Activated effector memory CD4-positive, alpha-beta T cell treated with Interleukin-2 at 50 U/mL for 16 hours (primary cell): ENCODE measurements around the gene RNLS.

Experiments
- DNase-seq: peaks from one replicate; pipeline ENCODE4 v3.0.0-alpha.2; 2020

The RNLS gene

DNA sequence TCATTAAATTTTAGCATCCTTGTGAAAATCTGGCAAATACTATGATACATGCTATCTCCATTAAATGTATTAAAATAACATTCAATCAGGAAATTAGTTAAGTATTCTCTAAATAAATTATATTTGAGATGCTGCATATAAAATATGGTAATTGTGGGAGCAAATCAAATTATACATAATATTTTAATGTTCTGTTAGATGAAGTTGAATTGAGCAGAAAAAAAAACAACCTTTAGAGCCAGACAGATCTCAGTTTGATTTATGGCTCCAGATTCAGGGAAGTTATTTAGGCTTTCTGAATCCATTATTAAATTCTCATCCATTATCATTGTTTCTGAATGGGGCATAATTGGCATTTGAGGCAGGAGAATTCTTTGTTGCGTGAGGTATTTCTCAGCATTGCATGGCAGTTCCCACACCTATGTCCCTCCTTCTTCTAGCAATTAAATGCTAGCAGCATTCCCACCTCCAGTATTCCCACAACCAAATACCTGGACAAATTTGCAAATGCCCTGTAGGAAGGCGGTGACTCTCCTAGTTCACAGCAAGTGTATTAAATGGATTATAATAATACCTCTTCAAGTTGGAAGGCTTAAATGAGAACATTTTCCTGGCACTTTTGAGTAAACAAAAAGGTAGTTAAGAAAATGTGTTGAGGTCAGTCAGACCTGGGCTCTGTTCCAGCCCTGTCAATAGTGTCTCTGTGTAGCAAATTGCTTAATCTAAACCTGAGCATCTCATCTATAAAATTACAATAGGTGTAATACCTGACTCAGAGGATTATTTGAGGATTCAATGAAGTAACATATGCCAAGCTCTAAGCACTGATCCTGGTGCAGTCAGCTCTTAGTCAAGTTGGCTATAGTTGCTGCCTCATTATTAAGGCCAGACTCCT, 108.9 kb downstream of the RNLS start:
- no peak for DNase-seq

DNA sequence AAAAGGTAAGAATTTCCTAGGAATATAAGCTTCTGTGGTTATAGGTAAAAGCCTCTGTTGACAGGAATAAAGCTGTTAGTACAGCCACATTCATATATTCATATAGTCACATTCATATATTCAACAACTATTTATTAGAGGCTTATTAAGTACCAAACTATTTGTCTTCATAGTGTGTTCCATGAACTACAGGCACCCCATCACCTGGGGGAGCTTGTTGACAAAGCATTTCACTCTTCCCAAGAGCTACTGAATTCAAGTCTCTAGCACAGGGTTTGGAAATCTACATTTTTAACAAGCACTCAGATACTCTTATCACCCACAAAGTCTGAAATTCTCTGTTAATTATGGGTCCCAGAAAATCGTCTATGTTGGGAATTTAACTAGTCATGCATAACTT, 110.6 kb downstream of the RNLS start:
- DNase-seq, result no peak

DNA sequence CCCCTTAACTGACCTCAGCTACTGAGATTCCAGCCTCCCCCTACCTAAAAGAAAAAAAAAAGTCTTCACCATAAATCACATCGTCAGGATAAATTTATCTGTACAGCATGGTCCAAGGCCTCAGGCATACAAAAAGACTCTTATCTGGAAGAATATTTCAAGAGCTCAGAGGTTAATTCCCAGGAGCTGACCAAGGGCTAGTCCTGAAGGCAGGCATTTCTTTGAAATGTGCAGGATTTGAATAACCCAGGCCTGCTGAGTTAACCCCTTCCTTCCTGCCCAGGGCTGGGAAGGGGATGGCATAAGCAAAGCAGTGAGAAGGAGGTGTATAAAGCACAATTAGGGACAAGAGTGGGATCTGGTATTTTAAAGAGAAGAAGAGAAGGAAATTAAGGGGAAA, 111.2 kb downstream of the RNLS start:
- no peak for DNase-seq

DNA sequence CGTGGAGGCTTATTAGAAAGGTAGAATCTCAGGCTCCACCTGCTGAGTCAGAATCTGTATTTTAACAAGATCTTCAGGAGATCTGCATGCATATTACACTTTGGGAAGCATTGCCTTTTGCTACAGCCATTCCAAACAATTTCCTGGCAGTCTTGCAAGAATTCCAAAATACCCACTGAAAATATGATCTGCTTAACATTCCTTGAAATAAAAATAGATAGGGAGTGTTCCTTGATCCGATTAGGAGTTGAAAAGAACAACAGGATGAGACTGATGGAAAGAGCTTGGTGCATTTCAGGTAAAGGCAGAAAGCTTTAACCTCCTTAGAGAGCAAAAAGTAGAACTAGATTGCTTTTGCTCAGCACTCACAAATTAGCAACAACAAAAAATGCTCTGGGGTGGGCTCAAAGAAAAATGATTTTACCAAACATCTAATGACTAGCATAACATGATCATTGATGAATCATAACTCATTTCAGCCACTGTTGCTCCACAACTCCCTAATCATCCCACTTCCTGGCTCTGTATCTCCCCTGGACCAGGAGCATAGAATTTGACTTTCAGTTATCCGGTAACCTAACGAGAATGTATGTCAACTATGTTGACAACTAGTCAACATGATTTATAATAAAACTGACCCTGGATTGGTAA, 115.2 kb downstream of the RNLS start:
- no peak for DNase-seq

DNA sequence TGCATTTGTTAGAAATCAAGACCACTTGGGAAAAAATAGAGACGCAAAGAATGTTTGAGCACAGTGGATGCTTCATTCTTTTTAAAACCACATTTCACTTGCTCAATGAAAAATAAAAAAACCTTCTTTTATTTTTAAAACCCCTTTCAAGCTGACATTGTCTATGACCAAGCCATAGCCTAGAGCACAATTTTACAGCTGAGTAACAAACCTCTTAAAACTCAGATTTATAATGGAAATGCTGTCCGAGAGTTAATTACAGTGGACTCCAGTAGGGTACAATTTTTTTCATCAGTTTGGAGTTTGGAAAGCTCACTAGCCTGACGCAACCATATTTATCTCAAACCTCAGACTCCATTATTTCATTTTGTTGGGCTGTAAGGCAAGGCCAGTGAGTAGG, 116.3 kb downstream of the RNLS start:
- no peak for DNase-seq

DNA sequence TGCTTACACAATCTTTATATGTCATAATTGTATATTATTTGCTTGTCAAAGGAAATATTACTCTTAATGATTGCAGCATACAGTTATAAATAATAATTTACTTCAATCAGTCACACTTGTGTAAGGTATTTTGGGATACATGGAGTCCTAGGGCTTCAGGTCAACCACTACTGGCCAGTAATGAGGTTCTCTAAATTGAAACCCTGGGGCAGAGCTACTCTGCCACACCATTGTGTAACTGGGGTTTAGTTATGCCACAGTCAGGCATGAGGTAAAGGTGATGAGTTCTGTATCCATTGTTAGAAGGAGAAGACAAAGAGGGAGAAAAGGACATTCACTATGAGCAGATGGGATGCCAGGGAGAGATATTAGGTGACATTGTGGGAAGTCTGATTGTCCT, 117.4 kb downstream of the RNLS start:
- no peak for DNase-seq

DNA sequence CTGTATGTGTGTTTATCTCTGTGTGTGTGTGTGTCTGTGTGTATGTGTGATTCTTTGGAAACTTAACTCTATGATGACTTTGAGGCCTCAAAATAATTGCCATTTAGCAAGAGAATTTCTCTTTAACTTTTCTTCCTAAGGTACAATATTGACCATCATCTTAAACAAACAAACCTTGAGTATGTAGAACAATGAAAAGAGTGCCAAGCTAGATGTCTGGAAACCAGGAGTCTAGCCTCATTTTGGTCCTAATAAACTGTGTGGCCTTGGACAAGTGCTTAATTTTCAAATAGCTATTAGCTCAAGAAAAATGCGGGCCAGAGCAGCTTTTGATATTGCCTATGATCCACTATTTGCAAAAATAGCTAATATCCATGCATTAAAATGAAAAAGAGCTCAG, 119.3 kb downstream of the RNLS start:
- no peak for DNase-seq

DNA sequence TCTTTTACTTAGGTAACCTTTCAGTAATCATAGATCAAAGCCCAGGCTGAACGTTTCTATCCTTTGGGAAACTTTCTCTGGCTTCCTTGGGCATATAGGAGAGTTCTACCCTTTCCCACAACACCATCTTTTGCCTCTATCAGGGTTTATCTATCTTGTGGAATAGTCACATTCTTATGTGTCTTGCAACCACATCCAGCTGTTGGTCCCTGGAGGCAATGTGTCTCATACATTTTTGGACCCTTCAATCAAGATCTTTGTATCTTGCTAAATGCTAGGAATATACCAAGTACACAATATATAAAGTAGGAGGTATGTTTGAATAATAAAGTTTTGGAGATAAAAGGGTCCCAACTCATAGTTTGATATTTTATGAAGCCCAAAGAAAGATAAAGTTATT, 121.7 kb downstream of the RNLS start:
- DNase-seq, result no peak

DNA sequence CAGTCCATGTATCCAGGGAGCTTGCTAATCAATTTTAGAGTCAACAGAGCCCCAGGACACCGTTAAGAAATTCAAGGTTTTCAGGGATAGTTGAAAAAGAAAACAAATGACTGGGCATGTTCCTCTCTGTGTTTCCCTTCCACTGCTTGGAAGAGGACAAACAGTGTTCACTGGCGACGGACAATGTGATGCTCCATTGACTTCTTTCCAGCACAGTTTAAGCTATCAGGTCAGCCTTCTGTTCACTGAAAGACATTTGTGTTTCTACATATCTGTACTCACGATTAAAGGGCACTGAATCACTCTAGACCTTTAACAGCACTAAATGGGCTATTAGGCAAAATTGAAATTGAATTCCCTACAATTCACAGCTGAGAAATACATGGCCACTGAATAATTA, 123.6 kb downstream of the RNLS start:
- no peak for DNase-seq

DNA sequence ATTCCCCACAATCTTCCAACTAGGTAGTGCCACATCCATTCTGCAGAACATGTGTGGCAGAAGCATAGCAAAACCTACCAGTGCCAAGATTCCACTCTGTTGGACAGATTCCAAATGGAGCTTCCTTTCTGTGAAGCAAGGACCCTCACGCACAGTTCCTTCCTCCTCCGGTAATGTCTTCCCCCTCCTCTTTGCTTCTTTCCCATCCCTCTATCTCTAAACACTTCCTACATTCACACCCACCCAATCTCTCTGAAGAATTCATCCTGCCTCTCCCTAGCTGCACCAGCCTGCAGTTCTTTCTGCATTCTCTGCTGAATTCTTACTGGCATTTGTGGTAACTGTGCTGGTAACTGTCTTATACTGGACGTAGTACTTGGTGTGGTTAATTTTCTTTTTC, 124.9 kb downstream of the RNLS start:
- DNase-seq, result no peak

DNA sequence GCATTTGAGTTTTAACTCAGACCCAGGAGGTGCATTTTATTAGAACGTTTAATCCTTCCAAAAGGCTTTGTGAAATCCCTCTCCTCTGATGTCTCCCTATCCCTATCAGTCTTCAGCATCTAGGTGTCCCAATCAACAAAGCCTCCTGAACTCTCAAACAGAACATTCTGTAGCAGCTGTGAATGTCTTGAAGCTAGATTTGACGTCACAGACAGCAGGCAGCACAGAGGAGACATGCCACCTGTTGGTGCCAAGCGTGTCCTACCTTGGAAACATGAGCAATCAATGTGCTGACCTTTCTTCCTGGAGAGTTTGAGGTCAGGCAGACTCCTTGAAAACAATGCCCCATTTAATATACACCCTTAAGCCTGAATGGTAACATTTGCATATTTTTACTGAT, 125.5 kb downstream of the RNLS start:
- no peak for DNase-seq

DNA sequence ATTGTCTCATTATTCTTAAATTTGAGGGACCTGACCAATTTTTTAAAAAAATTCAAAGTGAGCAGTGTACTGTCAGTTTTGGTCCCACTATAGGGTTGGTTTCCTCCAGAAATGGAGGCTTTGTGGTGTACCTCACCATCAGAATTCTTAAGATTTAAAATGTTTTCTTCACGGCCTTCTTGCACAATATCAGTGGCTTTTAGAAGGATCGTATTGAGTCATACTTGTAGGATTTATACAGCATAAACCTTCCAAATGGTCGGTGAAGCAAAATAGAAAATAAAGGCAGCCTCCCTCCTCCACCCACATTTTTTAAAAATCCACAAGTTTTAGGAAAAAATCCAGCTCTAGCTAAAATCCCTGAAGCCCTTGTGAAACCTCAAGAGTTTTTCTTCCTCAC, 126.4 kb downstream of the RNLS start:
- DNase-seq, result no peak

DNA sequence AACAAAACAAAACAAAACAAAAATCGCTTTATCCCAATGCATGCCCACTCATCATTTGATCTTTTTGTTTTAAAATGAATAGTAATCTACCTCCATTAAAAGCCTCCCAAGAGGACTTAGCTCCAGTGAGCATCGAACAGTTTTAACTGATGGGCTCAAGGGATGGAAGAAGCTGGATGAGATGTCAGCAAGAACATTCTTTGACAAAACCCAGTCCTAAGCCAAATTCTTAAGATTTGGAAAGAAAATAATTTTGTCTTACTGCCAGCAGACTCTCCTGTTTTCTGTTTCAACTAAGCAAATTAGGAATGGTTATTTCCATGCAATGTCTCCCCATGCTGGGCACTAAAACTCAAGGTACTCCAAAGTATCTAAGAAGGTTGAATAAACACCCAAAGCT, 127.3 kb downstream of the RNLS start:
- no peak for DNase-seq

DNA sequence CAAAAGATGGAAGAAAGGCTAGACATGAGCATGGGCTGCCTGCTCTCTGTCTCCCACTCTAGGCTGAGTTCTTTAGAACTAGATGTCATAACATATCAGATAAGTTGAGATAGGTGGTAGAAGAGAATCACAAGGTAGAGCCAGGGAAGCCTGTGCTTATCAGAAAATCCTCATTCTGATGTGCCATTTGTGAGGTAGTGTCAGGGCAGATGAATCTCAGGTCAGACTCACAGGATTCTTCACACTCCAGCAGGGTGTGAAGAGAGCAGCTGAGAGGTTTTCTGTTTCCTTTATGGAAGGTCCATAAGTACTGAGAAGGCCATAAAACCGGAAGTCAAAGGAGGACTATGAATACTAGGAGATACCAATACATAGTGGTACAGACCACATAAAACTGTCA, 132.9 kb downstream of the RNLS start:
- DNase-seq, result no peak

DNA sequence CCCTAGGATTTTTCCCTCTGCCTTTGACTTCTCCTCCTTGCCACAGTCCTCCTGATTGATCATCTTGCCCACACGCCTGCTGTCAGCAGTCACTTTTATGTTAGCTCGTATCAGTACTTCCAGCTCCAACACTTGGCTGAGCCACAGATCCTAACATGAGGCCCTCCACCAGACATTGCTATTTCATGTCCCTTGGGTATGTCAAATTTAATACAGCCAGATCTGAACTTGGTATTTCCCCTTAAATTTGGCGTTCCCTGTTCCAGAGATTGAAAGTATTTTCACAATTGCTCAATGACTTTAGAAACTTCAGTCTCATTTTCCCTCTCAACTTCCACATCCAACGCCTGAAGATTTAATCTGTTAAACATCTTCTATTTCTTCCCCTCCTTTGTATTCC, 140.4 kb downstream of the RNLS start:
- no peak for DNase-seq

DNA sequence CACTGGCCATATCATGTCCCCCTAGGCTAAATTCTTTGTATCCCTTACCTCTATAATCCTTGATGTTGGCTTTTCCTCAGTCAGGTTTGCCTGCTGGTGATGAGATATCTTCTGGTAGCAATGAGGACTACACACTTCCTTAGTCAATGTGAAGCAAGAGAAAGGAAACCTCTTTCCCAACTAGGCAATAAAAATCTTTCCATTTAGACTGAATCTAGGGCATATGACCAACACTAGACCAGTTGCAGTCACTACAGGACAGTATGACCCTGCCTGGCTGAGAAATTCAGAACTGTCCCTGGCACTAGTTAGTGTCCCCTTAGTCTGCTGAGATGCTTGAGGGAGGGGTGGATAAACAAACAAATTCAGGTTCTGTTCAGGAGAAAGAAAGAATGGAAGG, 142.6 kb downstream of the RNLS start:
- DNase-seq, result no peak

DNA sequence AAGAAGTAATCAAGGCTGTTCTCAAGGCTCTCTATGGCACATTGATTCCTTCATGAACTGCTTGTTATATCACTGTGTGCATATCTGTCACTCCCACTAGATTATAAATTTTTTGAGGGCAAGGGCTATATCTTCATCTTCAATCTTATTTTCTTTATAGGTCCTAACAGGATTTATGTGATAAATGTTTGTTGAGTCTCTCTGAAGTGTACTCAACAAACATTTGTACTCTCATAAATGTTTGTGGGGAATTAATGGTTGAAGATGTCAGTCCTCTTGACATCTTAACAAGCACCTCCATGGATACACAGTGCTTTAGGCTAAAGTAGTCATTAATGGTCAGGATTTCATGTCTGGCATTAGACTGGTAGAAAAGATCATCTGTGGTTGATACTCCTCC, 143.2 kb downstream of the RNLS start:
- no peak for DNase-seq

DNA sequence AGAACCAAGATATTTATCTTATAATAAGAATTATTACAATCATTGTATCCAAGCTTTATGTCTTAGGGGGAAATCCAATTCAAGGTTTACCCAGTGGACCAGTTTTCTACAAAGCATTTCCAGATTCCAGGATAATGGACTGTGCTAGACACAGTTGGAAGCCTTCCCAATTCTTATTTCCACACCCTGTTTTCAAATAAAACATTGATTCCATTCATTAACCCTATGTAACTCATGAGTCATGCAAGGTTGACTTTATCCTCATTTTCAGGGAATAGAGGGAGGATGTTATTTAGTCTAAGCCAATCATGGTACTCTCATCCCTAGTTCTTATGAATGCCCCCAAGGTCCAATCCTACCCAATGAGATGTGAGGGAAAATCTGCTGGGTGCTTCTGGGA, 145.7 kb downstream of the RNLS start:
- no peak for DNase-seq

DNA sequence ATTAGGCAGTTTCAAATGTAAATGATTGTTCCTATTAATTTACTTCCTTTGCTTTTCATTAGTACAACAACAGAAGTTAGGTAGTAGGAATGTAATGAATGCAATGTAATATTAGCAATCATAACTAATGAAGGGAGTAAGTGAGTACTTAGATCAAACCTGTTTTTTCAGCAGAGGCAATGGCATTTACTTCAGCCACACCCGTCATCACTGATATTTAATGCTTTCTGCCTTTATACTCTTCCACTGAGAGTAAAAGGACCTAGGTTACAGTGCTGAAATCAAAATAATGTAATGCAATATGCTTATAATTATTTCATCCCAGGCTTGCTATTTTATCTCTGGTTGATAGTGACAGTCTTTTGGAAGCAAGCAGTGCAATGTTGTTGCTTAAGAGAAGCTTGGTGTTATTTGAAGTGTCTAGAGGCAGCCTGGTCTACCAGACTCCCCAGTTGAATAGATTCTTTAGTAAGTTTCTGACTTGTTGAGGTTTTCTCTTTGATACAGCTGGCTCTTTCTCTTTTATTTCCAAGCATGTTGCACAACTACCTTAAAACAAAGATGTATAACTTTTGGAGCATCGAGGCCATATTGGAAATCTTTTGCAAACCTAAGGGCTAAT, 149.4 kb downstream of the RNLS start:
- no peak for DNase-seq

DNA sequence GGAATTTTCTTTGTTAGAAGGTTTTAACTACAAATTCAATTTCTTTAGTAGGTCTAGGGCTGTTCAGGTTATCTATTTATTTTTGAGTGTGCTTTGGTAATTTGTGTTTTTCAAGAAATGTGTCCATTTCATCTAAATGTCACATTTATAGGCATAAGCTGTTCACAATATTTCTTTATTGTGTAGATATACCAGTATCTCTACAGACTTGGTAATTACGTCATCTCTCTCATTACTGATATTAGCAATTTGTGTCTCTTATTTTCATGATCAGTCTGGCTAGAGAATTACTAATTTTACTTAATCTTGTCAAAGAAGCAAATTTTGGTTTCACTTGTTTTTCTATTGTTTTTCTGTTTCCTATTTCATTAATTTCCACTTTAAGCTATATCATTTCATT, 152.0 kb downstream of the RNLS start:
- no peak for DNase-seq

DNA sequence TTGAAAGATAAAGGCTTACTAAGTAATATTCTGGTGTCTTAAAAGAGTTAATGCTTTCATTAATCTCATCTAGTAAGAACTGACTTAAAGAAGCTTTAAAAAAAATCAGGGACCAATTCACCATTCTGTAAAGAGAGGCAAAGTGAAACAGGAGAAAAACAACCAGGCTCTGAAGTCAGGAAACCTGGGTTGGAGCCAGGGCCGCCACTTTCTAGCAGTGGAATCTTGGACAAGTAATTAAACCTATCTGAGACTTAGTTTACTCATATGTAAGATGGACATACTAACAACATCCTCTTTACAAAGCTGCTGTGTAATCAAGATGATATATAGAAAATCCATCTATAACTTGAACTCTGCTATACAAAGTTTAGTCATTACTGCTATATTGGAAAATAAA, 154.1 kb downstream of the RNLS start:
- DNase-seq, result no peak

DNA sequence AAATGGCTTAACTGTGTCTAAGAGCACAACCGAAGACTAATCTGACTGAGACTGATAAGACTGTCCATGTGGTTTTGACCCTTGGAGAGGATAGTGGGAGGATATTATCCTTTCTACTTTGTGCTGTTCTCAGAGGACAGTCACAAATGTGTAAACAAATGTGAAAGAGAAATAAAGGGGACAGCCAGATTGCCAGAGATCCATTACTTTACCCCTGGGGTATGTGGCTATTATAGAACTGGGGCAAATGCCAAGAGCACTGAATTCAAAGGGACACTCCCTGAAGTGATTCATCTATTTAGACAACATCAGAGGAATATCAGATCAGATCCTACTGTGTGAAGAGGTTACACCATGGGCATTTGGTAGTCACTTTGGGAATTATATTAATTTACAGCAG, 154.7 kb downstream of the RNLS start:
- DNase-seq, result no peak

DNA sequence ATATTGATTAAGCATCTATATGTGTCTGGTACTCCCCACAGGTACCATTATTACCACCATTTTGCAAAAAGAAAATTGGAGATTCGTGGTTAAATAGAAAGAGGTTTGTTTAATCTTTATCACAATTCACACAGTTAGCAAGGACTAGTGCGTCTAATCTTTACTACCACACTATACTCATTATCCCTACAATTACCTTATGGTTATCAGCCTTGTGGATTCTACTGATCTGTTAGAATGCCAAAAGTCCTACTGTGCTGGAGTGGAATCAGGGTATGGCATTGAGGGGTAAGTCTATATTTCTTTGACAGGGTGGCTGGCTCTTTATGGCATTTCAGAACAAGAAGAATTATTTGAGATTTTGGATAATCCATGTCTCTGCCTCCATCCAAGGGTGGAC, 156.1 kb downstream of the RNLS start:
- DNase-seq, result no peak

DNA sequence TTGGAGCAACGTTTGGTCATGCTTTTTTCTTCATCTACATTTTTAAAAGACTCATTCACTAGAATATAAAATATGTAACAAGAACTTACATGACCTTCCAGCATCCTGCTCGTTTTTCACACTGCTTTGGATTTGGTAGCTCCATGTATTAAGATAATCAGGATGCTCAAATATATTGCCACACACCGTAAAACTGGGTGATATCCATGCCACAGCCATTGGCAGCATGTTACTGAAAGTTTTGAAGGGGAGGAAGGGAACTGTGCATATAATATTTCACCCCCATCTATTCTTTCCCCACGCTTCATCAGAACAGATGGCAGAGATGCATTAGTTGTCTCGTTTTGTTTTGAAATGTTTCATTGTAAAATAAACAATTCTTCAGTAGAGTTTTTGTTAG, 158.2 kb downstream of the RNLS start:
- no peak for DNase-seq
